ENCODE measurements around the gene AVPR2.
A peak's percentile ranks its signal among the peaks of the same experiment; 100 is the strongest.

The AVPR2 gene

GRCh38 chrX:153871946-153872878 lies 32.3 kb upstream of the AVPR2 start:
- DNase-seq: no peak

- DNase-seq: no peak
Measured at GRCh38 chrX:153873282-153874084, 31.0 kb upstream of the AVPR2 start.

- DNase-seq: no peak
Measured at GRCh38 chrX:153874085-153874365, 30.4 kb upstream of the AVPR2 start.

GRCh38 chrX:153874366-153875125 lies 29.9 kb upstream of the AVPR2 start:
- DNase-seq: no peak

- DNase-seq: no peak
Measured at GRCh38 chrX:153875391-153876111, 28.9 kb upstream of the AVPR2 start.

- DNase-seq: no peak
Measured at GRCh38 chrX:153876112-153876491, 28.4 kb upstream of the AVPR2 start.

- DNase-seq: no peak
Measured at GRCh38 chrX:153877571-153878261, 26.8 kb upstream of the AVPR2 start.

- no peak for DNase-seq
Measured at GRCh38 chrX:153878345-153878744, 26.1 kb upstream of the AVPR2 start.

GRCh38 chrX:153878969-153879653 lies 25.4 kb upstream of the AVPR2 start:
- peak; percentile 16 for DNase-seq

- DNase-seq: no peak
Measured at GRCh38 chrX:153879741-153880439, 24.6 kb upstream of the AVPR2 start.

GRCh38 chrX:153880440-153880815 lies 24.0 kb upstream of the AVPR2 start:
- no peak for DNase-seq

- DNase-seq: no peak
Measured at GRCh38 chrX:153881281-153881680, 23.2 kb upstream of the AVPR2 start.

GRCh38 chrX:153882086-153882498 lies 22.4 kb upstream of the AVPR2 start:
- no peak for DNase-seq

- no peak for DNase-seq
Measured at GRCh38 chrX:153882557-153882956, 21.9 kb upstream of the AVPR2 start.

- DNase-seq: no peak
Measured at GRCh38 chrX:153883163-153883843, 21.2 kb upstream of the AVPR2 start.

GRCh38 chrX:153884136-153884535 lies 20.3 kb upstream of the AVPR2 start:
- DNase-seq: no peak

- peak; percentile 6 for DNase-seq
Measured at GRCh38 chrX:153884590-153884989, 19.9 kb upstream of the AVPR2 start.

GRCh38 chrX:153885208-153885787 lies 19.2 kb upstream of the AVPR2 start:
- DNase-seq: no peak

GRCh38 chrX:153885968-153886903 lies 18.2 kb upstream of the AVPR2 start, which contains the start of gene L1CAM:
Gene L1CAM, minus strand, starts transcription at chrX:153886173. Its CDS starts 10,337 bp downstream, at chrX:153875836.
- no peak for DNase-seq

Measured in NCI-H1436 treated with DMSO at 0.1 percent for 48 hours (cell line).